Mesenchymal stem cell (in vitro differentiated cells and primary cell): ENCODE data around the gene LTF.
A peak's percentile ranks its signal among the peaks of the same experiment; 100 is the strongest.

ENCODE experiments used
- DNase-seq: peaks from one replicate; pipeline ENCODE4 v3.0.0-alpha.2; 2013
- H2AFZ ChIP-seq: one replicate; pipeline ENCODE4 v1.6.1; 2013; ENCODE audit warnings: low read depth, mild to moderate bottlenecking, control low read depth, inconsistent platforms, low read length, moderate library complexity
- H2AK5ac ChIP-seq: 2 replicates; pipeline ENCODE4 v1.6.1; 2013; ENCODE audit warnings: low read length, moderate library complexity, mild to moderate bottlenecking, inconsistent platforms; ENCODE audit not compliant: severe bottlenecking
- H2BK120ac ChIP-seq: one replicate; pipeline ENCODE4 v1.6.1; 2013; ENCODE audit warnings: low read depth, mild to moderate bottlenecking, inconsistent platforms, low read length, moderate library complexity
- H2BK12ac ChIP-seq, 2 experiments: one replicate each; pipeline ENCODE4 v1.6.1; 2013; ENCODE audit warnings: inconsistent platforms in 2 of 2, low read length in 2 of 2, mild to moderate bottlenecking in 2 of 2, moderate library complexity in 2 of 2, control low read depth in 1 of 2
- H2BK15ac ChIP-seq: one replicate; pipeline ENCODE4 v1.6.1; 2013; ENCODE audit warnings: mild to moderate bottlenecking, low read depth, inconsistent platforms; ENCODE audit not compliant: poor library complexity, severe bottlenecking
- H2BK5ac ChIP-seq: 2 replicates; pipeline ENCODE4 v1.6.1; 2013; ENCODE audit warnings: low read depth, mild to moderate bottlenecking, low read length, control low read depth, inconsistent platforms; ENCODE audit not compliant: poor library complexity, severe bottlenecking
- H3K14ac ChIP-seq, 2 experiments: one replicate each; pipeline ENCODE4 v1.6.1; 2013; ENCODE audit warnings: inconsistent platforms in 2 of 2, low read length in 2 of 2, control low read depth in 1 of 2, mild to moderate bottlenecking in 1 of 2, moderate library complexity in 1 of 2
- H3K18ac ChIP-seq, 2 experiments: one replicate each; pipeline ENCODE4 v1.6.1; 2013; ENCODE audit warnings: inconsistent platforms in 2 of 2, low read length in 2 of 2, control low read depth in 1 of 2, low read depth in 1 of 2, mild to moderate bottlenecking in 1 of 2
- H3K23ac ChIP-seq, 2 experiments: one replicate each; pipeline ENCODE4 v1.6.1; 2013; ENCODE audit warnings: inconsistent platforms in 2 of 2, low read length in 2 of 2, mild to moderate bottlenecking in 2 of 2, moderate library complexity in 2 of 2, control low read depth in 1 of 2
- H3K27ac ChIP-seq: 2 replicates; pipeline ENCODE4 v1.5.1; 2013; ENCODE audit warnings: mild to moderate bottlenecking, moderate library complexity, low read length, control low read depth, inconsistent platforms; ENCODE audit not compliant: poor library complexity, severe bottlenecking
- H3K27me3 ChIP-seq, 2 experiments: 2 replicates each; pipeline versions ENCODE4 v1.6.1 to v1.7.0; 2013; ENCODE audit warnings: low read length in 2 of 2, mild to moderate bottlenecking in 2 of 2, moderate library complexity in 2 of 2, control low read depth in 1 of 2, inconsistent platforms in 1 of 2; ENCODE audit not compliant: control insufficient read depth in 1 of 2, insufficient read depth in 1 of 2
- H3K36me3 ChIP-seq, 2 experiments: 2 replicates each; pipeline versions ENCODE4 v1.6.1 to v1.7.0; 2013; ENCODE audit warnings: low read length in 2 of 2, control low read depth in 1 of 2, inconsistent platforms in 1 of 2, low read depth in 1 of 2, mild to moderate bottlenecking in 1 of 2; ENCODE audit not compliant: insufficient read depth in 2 of 2, control insufficient read depth in 1 of 2
- H3K4ac ChIP-seq, 2 experiments: one replicate each; pipeline ENCODE4 v1.6.1; 2013; ENCODE audit warnings: inconsistent platforms in 2 of 2, low read length in 2 of 2, mild to moderate bottlenecking in 2 of 2, moderate library complexity in 2 of 2, control low read depth in 1 of 2, low read depth in 1 of 2
- H3K4me1 ChIP-seq: 2 replicates; pipeline ENCODE4 v1.6.1; 2013; ENCODE audit warnings: low read depth, low read length, control low read depth; ENCODE audit not compliant: control insufficient read depth, insufficient read depth
- H3K4me2 ChIP-seq: 2 replicates; pipeline ENCODE4 v1.6.1; 2013; ENCODE audit warnings: low read length, mild to moderate bottlenecking, inconsistent platforms; ENCODE audit not compliant: poor library complexity, severe bottlenecking
- H3K4me3 ChIP-seq, 2 experiments: 2 replicates each; pipeline versions ENCODE4 v1.5.1 to v1.7.0; 2013; ENCODE audit warnings: low read length in 2 of 2, mild to moderate bottlenecking in 2 of 2, control low read depth in 1 of 2, low read depth in 1 of 2; ENCODE audit not compliant: insufficient read depth in 1 of 2
- H3K79me1 ChIP-seq: replicated peaks from 2 replicates; pipeline ENCODE4 v1.6.1; 2013; ENCODE audit warnings: mild to moderate bottlenecking, control low read depth, low read length, inconsistent platforms; ENCODE audit not compliant: poor library complexity, severe bottlenecking
- H3K9ac ChIP-seq: 2 replicates; pipeline ENCODE4 v1.7.0; 2013; ENCODE audit warnings: mild to moderate bottlenecking, low read length, moderate library complexity
- H3K9me3 ChIP-seq: 2 replicates; pipeline ENCODE4 v1.7.0; 2013; ENCODE audit warnings: mild to moderate bottlenecking, low read length; ENCODE audit not compliant: control insufficient read depth
- H4K8ac ChIP-seq: one replicate; pipeline ENCODE4 v1.6.1; 2013; ENCODE audit warnings: inconsistent platforms, mild to moderate bottlenecking, low read length, moderate library complexity
- H4K91ac ChIP-seq: one replicate; pipeline ENCODE4 v1.6.1; 2013; ENCODE audit warnings: mild to moderate bottlenecking, low read length, inconsistent platforms
- WGBS: methylation state at CpG from one replicate; pipeline ENCODE4 v1.1.7; 2013; ENCODE audit warnings: mixed read lengths; 5-methylcytosine and 5-hydroxymethylcytosine counted together

LTF gene

DNA sequence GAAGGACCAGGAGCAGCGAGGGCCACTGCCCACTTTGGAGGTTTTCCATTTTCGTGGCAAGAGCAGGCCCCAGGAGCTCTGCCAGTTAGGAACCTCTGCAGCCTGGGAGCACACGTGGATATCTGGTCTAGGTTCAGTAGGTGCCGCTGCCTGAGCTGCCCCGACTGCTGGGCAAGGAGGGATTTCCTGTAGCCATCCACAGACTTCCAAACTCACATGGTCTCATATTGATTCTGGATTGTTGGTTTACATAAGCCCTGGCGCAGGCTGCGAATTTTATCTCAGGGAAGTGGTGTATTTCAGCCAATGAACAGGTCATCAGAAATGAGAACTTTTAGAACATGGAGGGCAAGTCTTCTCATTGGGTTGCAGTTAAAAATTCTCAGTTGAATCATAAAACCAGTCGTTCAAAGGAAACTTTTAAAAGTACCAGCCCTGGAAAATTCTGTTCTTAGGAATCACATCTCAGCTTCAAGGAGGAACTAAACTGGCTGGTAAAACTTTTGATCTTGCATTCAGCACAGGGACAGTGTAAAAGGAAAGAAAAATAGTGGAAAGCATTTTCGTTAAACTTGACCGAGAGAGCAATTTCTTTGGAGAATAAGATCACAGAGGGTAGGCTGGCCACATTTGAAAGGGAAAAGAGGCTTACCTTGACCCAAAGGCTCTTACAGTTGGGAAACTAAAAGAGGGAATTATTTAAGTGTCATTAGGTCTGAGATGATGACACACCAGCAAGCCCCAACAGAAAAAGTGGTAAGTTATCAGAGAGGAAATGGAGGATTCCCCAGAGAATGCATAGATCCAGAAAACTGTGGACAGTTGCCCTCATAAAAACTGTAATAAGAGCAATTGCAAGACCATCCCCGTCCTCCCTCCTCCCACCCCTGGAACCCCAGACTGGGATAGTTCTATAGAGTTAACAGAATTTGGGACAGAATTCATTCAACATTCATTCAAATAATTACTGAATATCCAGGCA, 26.7 kb upstream of the LTF start:
- Histone ChIP-seq H3K4me1 (peaks cover 7% of the 10 kb centered on the region), H3K9ac (no peak overlapping the region), H4K8ac (no peak overlapping the region), H3K18ac (no peak overlapping the region), H2AFZ (no peak overlapping the region), H2AK5ac (no peak overlapping the region), H2BK120ac (no peak overlapping the region), H3K14ac (no peak overlapping the region), H3K4ac (no peak overlapping the region), H3K23ac (no peak overlapping the region), H2BK5ac (no peak overlapping the region), H3K4me2 (no peak overlapping the region), H3K27ac (no peak overlapping the region), H3K9me3 (no peaks in the 10 kb centered on the region), H3K4me3 (no peak overlapping the region), H4K91ac (peak overlapping the region; percentile 27), H3K79me1 (no peaks in the 10 kb centered on the region), H2BK15ac (peak overlapping the region; percentile 23), H3K36me3 (no peaks in the 10 kb centered on the region), H3K27me3 (peaks cover 0 to 14% of the 10 kb centered on the region in 2 experiments), H2BK12ac (peak overlapping the region in 1 of 2 experiments; percentile 45)
- no peak for DNase-seq
- WGBS: 88% methylated on average over 7 of the region's 11 CpGs

DNA sequence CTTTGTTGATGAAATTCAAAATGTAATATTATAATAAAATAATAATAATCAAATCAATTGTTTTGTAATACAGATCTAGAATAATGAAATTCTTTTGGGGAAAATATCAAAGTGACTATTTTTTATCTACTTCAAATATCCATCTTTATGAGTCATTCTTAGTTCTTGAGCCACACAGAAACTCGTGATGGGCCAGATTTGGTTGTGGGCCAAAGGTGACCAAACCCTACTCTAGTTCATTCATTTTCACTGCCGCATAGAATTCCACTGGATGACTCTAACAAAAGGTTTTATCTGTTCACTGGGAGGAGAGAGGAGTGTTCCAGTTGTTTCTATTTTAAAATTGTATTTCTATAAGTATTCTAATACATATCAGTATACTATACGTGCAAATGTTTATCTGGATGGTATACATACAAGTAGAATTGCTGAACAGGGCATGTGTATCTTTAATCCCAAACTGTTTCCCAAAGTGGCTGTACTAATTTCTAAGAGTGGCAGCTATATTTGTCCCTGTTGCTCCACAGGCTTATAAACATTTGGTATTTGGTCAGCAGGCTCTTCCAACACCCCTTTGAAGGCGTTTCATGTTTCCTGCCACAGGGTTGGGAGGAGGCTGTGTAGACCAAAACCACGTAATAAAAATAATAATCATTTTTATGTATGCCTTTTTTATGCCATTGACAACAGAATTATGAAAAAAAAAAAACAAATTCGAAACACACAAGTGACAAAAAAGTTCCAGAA, 25.8 kb upstream of the LTF start:
- Histone ChIP-seq H3K4me1 (peaks cover 5% of the 10 kb centered on the region), H4K8ac (no peak overlapping the region), H3K18ac (no peak overlapping the region), H3K36me3 (no peaks in the 10 kb centered on the region), H3K23ac (no peak overlapping the region), H2AK5ac (no peak overlapping the region), H2AFZ (no peak overlapping the region), H2BK12ac (no peak overlapping the region), H3K27me3 (peaks cover 0 to 18% of the 10 kb centered on the region in 2 experiments), H3K4ac (no peak overlapping the region), H2BK5ac (no peak overlapping the region), H3K79me1 (no peaks in the 10 kb centered on the region), H3K9ac (no peak overlapping the region), H2BK120ac (peak overlapping the region; percentile 8), H3K14ac (no peak overlapping the region), H2BK15ac (no peak overlapping the region), H3K27ac (no peak overlapping the region), H4K91ac (no peak overlapping the region), H3K4me2 (no peak overlapping the region), H3K4me3 (no peak overlapping the region), H3K9me3 (no peaks in the 10 kb centered on the region)
- WGBS: 56% methylated on average over 4 of the region's 6 CpGs
- DNase-seq: peak; percentile 53

DNA sequence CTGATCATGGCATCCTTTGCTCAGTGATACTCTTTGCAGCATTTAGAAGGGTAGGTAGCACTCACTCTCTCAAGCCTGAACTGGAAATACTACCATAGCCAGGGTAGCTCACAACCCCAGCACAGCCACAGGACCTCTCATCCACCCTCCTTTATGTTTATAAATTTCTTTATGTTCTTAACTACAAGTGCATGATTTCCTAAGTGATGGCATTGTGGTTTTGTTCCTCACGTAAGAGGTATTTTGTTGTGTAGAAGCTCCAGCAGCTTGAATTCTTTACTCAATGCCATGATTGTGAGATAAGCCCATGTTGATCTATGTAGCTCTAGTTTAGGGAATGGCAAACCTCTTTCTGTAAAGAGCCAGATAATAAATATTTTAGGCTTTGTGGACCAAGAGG, 25.2 kb upstream of the LTF start:
- Histone ChIP-seq H4K8ac (no peak overlapping the region), H3K14ac (no peak overlapping the region), H3K4me2 (no peak overlapping the region), H3K18ac (no peak overlapping the region), H4K91ac (no peak overlapping the region), H3K36me3 (no peaks in the 10 kb centered on the region), H2BK15ac (no peak overlapping the region), H2AFZ (no peak overlapping the region), H3K23ac (no peak overlapping the region), H3K27ac (no peak overlapping the region), H3K4me3 (no peak overlapping the region), H3K27me3 (peaks cover 0 to 18% of the 10 kb centered on the region in 2 experiments), H2BK120ac (no peak overlapping the region), H2AK5ac (no peak overlapping the region), H2BK5ac (no peak overlapping the region), H3K79me1 (no peaks in the 10 kb centered on the region), H3K9ac (no peak overlapping the region), H2BK12ac (no peak overlapping the region), H3K9me3 (no peaks in the 10 kb centered on the region), H3K4ac (no peak overlapping the region), H3K4me1 (peaks cover 7% of the 10 kb centered on the region)
- peak; percentile 84 for DNase-seq
- WGBS: 5% methylated on average over 1 of the region's 1 CpG

DNA sequence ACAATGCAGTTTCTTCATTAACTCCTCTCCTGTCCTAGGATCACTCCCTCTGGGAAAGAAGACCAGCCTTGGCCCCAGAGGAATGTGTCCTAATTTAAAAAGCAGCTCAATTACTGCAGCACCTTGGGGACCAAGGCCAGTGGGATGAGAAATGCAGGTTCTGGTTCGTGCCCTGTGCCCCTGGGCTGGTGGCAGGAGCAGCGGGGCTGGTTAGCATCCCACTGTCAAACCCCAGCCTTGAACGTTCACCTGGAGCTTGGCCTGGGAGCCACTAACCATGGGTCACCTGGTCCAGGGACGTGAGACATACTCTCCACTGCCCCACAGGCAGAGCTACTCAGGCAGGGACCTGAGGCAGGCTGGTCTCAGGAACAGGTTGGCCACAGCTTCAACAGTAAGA, 24.7 kb upstream of the LTF start:
- H3K4me2 ChIP-seq: no peak overlapping the region
- H3K23ac ChIP-seq: no peak overlapping the region
- H3K9ac ChIP-seq: no peak overlapping the region
- H3K4me3 ChIP-seq: no peak overlapping the region
- H3K4ac ChIP-seq: no peak overlapping the region
- H2BK120ac ChIP-seq: no peak overlapping the region
- no peak overlapping the region for H4K8ac ChIP-seq
- no peak overlapping the region for H4K91ac ChIP-seq
- no peak overlapping the region for H2AK5ac ChIP-seq
- no peaks in the 10 kb centered on the region for H3K9me3 ChIP-seq
- H3K14ac ChIP-seq: peak overlapping the region in 1 of 2 experiments; percentile 44
- no peaks in the 10 kb centered on the region for H3K36me3 ChIP-seq
- no peak overlapping the region for H2AFZ ChIP-seq
- no peak overlapping the region for H2BK15ac ChIP-seq
- no peak overlapping the region for H2BK5ac ChIP-seq
- no peak overlapping the region for H3K18ac ChIP-seq
- DNase-seq: no peak
- H3K27ac ChIP-seq: no peak overlapping the region
- H3K4me1 ChIP-seq: peaks cover 9% of the 10 kb centered on the region
- WGBS: 87% methylated on average over 4 of the region's 4 CpGs
- no peaks in the 10 kb centered on the region for H3K79me1 ChIP-seq
- peaks cover 0 to 18% of the 10 kb centered on the region in 2 experiments for H3K27me3 ChIP-seq
- peak overlapping the region in 1 of 2 experiments; percentile 52 for H2BK12ac ChIP-seq
